Neural progenitor cell (in vitro differentiated cells): ENCODE measurements around the gene TF. TPM values are rescaled to one million over a fixed set of nuclear protein-coding genes. Genes with fewer than 3 reads are reported as not detected.
"Not testable (repeated sequence)": the region's sequence is repeated elsewhere in the genome, so short reads cannot be mapped to it uniquely, and the experiment has no call there.

Source experiments
- DNase-seq: peaks from one replicate; pipeline ENCODE4 v3.0.0-alpha.2; 2016; ENCODE audit warnings: low spot score
- H2AFZ ChIP-seq: fragments of 200-600 bp; sonication (generic); replicated peaks from 2 replicates; pipeline ENCODE4 v1.6.1; 2016; ENCODE audit warnings: antibody characterized with exemption
- H3F3A ChIP-seq: fragments of 200-600 bp; sonication (generic); 2 replicates; pipeline ENCODE4 v1.6.1; 2016; ENCODE audit warnings: antibody characterized with exemption, low read depth
- H3K27ac ChIP-seq: fragments of 200-600 bp; sonication (generic); 2 replicates; pipeline ENCODE4 v1.5.1; 2016; ENCODE audit warnings: mild to moderate bottlenecking
- H3K27me3 ChIP-seq: fragments of 200-600 bp; sonication (generic); 2 replicates; pipeline ENCODE4 v1.6.1; 2016; ENCODE audit warnings: mild to moderate bottlenecking, moderate library complexity
- H3K36me3 ChIP-seq: fragments of 200-600 bp; sonication (generic); 2 replicates; pipeline ENCODE4 v1.5.1; 2016
- H3K4me1 ChIP-seq: fragments of 200-600 bp; sonication (generic); 2 replicates; pipeline ENCODE4 v1.6.1; 2016; ENCODE audit warnings: mixed run types
- H3K4me2 ChIP-seq: fragments of 200-600 bp; sonication (generic); 2 replicates; pipeline ENCODE4 v1.6.1; 2016
- H3K4me3 ChIP-seq: fragments of 200-600 bp; sonication (generic); 2 replicates; pipeline ENCODE4 v1.5.1; 2016
- H3K79me2 ChIP-seq: fragments of 200-600 bp; sonication (generic); 2 replicates; pipeline ENCODE4 v1.6.1; 2016; ENCODE audit warnings: low read depth
- H3K9ac ChIP-seq: fragments of 200-600 bp; sonication (generic); 2 replicates; pipeline ENCODE4 v1.6.1; 2016
- H3K9me3 ChIP-seq: fragments of 200-600 bp; sonication (generic); 2 replicates; pipeline ENCODE4 v1.5.1; 2016; ENCODE audit warnings: low read depth
- H4K20me1 ChIP-seq: fragments of 200-600 bp; sonication (generic); 2 replicates; pipeline ENCODE4 v1.6.1; 2016; ENCODE audit warnings: low read depth
- H3K27ac Mint-ChIP-seq: 3 replicates; pipeline ENCODE4 v1.8.0; 2021; ENCODE audit warnings: mixed read lengths
- H3K27me3 Mint-ChIP-seq: 2 replicates; pipeline ENCODE4 v1.8.0; 2022; ENCODE audit warnings: low read depth, mild to moderate bottlenecking, inconsistent platforms, moderate library complexity, mixed read lengths; ENCODE audit not compliant: insufficient read depth
- H3K36me3 Mint-ChIP-seq: 3 replicates; pipeline ENCODE4 v1.8.0; 2021; ENCODE audit warnings: mixed read lengths
- H3K4me1 Mint-ChIP-seq: 3 replicates; pipeline ENCODE4 v1.8.0; 2021; ENCODE audit warnings: mixed read lengths
- H3K4me3 Mint-ChIP-seq: 3 replicates; pipeline ENCODE4 v1.8.0; 2021; ENCODE audit warnings: mild to moderate bottlenecking, moderate library complexity, mixed read lengths
- H3K9me3 Mint-ChIP-seq: 3 replicates; pipeline ENCODE4 v1.8.0; 2020; ENCODE audit warnings: mixed read lengths
- EZH2 ChIP-seq: fragments of 200-600 bp; sonication (generic); IDR thresholded peaks from 2 replicates; pipeline ENCODE4 v1.6.1; 2017; ENCODE audit warnings: antibody characterized with exemption, mild to moderate bottlenecking, moderate library complexity
- EZH2phosphoT487 ChIP-seq: fragments of 200-600 bp; sonication (generic); IDR thresholded peaks from 2 replicates; pipeline ENCODE4 v1.6.1; 2017; ENCODE audit warnings: antibody characterized with exemption
- total RNA-seq: library from RNA; depleted of rRNA; stranded (reverse); fragments of >200 nt; gene quantifications from 2 replicates; pipeline ENCODE4 v1.2.3, GENCODE V29; 2015; ENCODE audit warnings: low replicate concordance
- TF ChIP-seq, protein P1 (sequence below): fragments of 200-600 bp; sonication (generic); IDR thresholded peaks from 2 replicates; pipeline ENCODE4 v1.5.1; 2017; ENCODE audit warnings: antibody characterized with exemption, mild to moderate bottlenecking

The TF gene
- total RNA-seq, 1 donor from 2014 or later, result 0.77 TPM

DNA sequence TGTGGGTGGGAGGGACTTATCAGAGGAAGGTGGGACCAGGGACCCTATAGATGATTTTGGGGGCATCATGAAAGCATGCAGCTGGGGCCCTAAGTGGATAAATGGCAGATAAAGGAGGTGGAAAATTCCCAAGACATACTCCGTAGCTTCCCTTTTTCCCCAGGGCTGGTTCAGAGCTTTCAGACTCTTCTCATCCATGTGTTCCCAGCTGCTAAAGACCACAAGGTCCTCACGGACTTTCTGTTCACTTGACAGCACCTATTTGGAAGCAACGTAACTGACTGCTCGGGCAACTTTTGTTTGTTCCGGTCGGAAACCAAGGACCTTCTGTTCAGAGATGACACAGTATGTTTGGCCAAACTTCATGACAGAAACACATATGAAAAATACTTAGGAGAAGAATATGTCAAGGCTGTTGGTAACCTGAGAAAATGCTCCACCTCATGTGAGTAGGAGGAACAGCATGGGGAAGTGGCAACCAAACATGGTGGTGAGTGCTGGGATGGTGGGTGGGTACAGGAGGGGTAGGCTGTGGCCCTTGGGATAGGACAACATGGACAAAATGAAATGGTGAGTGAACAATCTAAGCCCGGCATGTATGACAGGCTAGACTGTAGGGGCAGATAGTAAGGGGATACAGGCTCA, 30.7 kb downstream of the TF start:
- no peaks in the 10 kb centered on the region for H3K27me3 ChIP-seq
- no peak for TF ChIP-seq EZH2phosphoT487
- Mint-ChIP-seq H3K4me1 (no peaks in the 10 kb centered on the region), H3K27me3 (peaks cover 3% of the 10 kb centered on the region), H3K27ac (no peak overlapping the region), H3K36me3 (no peaks in the 10 kb centered on the region), H3K9me3 (no peaks in the 10 kb centered on the region), H3K4me3 (no peak overlapping the region)
- no peaks in the 10 kb centered on the region for H3K9me3 ChIP-seq
- no peak overlapping the region for H3K9ac ChIP-seq
- H4K20me1 ChIP-seq, result no peaks in the 10 kb centered on the region
- no peaks in the 10 kb centered on the region for H3F3A ChIP-seq
- no peaks in the 10 kb centered on the region for H3K36me3 ChIP-seq
- DNase-seq, result no peak
- no peak overlapping the region for H2AFZ ChIP-seq
- H3K4me3 ChIP-seq, result no peak overlapping the region
- no peaks in the 10 kb centered on the region for H3K79me2 ChIP-seq
- H3K4me2 ChIP-seq, result no peak overlapping the region
- H3K4me1 ChIP-seq, result no peaks in the 10 kb centered on the region
- no peak overlapping the region for H3K27ac ChIP-seq

DNA sequence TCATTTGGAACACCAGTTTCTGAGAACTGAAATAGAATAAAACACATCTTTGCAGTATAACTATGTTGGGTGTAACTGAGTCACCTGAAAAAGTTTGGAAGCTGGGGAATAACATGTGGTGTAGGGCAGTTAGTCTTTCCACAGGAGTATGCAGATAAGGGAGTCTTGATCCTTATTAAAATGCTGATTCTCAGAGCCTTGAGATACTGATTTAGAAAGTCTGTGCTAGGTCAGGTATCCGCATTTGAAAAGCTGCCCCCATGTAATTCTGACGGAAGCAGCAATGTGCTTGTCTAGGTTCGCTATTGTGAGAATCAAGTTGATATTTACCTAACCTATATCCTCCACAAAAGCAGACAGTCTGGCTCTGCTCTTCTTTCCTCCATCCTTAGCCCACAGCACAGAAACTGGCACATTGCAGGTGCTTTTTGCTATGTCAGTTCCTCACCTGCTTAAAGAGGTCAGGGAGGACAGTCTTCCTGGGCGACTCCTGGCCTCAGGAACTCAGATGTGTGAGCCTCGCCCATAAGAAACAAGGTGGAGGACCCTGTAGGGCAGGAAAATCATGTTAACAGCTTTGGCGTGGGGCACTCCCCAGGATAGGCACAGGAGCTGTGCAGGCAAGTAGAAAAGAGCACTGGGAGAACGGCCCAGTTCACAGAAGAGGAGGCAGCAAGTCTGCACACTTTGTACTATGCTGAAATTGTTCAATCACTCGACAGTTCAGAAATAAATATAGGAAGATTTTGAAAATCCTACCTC, 31.8 kb downstream of the TF start:
- H3K27me3 Mint-ChIP-seq, result peaks cover 3% of the 10 kb centered on the region
- no peaks in the 10 kb centered on the region for H3K4me1 Mint-ChIP-seq
- Histone ChIP-seq H4K20me1 (no peaks in the 10 kb centered on the region), H3K9me3 (no peaks in the 10 kb centered on the region), H3K4me3 (no peak overlapping the region), H3K36me3 (no peaks in the 10 kb centered on the region), H3K4me2 (no peak overlapping the region), H3F3A (no peaks in the 10 kb centered on the region), H2AFZ (no peak overlapping the region), H3K27me3 (no peaks in the 10 kb centered on the region), H3K79me2 (no peaks in the 10 kb centered on the region), H3K9ac (no peak overlapping the region), H3K27ac (no peak overlapping the region), H3K4me1 (no peaks in the 10 kb centered on the region)
- DNase-seq, result no peak
- no peaks in the 10 kb centered on the region for H3K9me3 Mint-ChIP-seq
- no peaks in the 10 kb centered on the region for H3K36me3 Mint-ChIP-seq
- H3K27ac Mint-ChIP-seq, result no peak overlapping the region
- no peak overlapping the region for H3K4me3 Mint-ChIP-seq
- no peak for TF ChIP-seq EZH2phosphoT487
- TF ChIP-seq, protein P1, sequence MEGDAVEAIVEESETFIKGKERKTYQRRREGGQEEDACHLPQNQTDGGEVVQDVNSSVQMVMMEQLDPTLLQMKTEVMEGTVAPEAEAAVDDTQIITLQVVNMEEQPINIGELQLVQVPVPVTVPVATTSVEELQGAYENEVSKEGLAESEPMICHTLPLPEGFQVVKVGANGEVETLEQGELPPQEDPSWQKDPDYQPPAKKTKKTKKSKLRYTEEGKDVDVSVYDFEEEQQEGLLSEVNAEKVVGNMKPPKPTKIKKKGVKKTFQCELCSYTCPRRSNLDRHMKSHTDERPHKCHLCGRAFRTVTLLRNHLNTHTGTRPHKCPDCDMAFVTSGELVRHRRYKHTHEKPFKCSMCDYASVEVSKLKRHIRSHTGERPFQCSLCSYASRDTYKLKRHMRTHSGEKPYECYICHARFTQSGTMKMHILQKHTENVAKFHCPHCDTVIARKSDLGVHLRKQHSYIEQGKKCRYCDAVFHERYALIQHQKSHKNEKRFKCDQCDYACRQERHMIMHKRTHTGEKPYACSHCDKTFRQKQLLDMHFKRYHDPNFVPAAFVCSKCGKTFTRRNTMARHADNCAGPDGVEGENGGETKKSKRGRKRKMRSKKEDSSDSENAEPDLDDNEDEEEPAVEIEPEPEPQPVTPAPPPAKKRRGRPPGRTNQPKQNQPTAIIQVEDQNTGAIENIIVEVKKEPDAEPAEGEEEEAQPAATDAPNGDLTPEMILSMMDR, result no peak

DNA sequence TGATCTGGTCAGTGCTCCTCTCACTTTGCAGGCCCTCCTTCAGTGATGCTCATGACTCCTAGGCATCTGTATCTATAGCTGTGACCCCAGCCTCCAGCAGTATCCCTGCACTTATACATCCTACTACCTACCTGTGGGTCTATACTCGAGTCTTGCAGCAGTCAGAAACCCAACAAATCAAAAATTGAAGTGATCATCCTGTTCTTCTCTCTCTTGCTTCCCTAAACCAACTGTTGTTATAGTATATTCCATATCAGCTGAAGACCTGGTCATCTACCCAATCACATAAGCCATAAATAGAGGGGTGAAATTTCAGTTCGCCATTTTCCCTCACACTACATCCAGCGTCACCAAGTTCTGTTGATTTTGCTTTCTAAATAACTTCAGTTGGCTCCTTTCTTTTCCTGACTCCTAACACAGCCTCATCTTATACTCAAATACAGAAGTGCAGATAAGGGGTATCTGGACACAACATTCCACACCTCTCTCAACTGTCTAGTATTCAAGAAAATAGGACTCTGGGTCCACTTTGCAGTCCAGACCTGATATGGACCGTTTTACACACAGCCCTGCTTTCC, 33.5 kb downstream of the TF start:
- H3K27me3 ChIP-seq, result no peaks in the 10 kb centered on the region
- no peak for DNase-seq
- H4K20me1 ChIP-seq, result no peaks in the 10 kb centered on the region
- no peaks in the 10 kb centered on the region for H3K9me3 ChIP-seq
- TF ChIP-seq EZH2 (no peak), EZH2phosphoT487 (no peak)
- TF ChIP-seq, protein P1, result no peak
- H3K4me2 ChIP-seq, result no peak overlapping the region
- H3K4me1 ChIP-seq, result no peaks in the 10 kb centered on the region
- H3K27ac ChIP-seq, result no peak overlapping the region
- Mint-ChIP-seq H3K4me3 (no peak overlapping the region), H3K9me3 (peaks cover 4% of the 10 kb centered on the region), H3K27me3 (peaks cover 3% of the 10 kb centered on the region), H3K27ac (no peak overlapping the region), H3K36me3 (no peaks in the 10 kb centered on the region), H3K4me1 (no peaks in the 10 kb centered on the region)
- no peaks in the 10 kb centered on the region for H3K79me2 ChIP-seq
- H3K9ac ChIP-seq, result no peak overlapping the region
- no peaks in the 10 kb centered on the region for H3K36me3 ChIP-seq
- H2AFZ ChIP-seq, result no peak overlapping the region
- H3K4me3 ChIP-seq, result no peak overlapping the region
- H3F3A ChIP-seq, result no peaks in the 10 kb centered on the region

DNA sequence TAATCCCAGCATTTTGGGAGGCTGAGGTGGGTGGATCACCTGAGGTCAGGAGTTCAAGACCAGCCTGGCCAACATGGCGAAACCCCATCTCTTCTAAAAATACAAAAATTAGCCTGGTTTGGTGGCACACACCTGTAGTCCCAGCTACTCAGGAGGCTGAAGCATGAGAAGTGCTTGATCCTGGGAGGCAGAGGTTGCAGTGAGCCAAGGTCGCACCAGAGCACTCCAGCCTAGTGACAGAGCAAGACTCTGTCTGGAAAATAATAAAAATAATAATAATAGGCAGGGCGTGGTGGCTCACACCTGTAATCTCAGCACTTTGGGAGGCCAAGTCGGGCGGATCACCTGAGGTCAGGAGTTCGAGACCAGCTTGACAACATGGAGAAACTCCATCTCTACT, 34.6 kb downstream of the TF start:
- not testable (repeated sequence) for H3K27me3 Mint-ChIP-seq, H3K9ac ChIP-seq, H3K4me1 Mint-ChIP-seq, H3K4me3 ChIP-seq, H3K4me3 Mint-ChIP-seq, H4K20me1 ChIP-seq, H3K9me3 ChIP-seq, H3K27ac Mint-ChIP-seq, H3K79me2 ChIP-seq, H3K27ac ChIP-seq, H3F3A ChIP-seq, H3K36me3 Mint-ChIP-seq, H3K4me1 ChIP-seq, H3K36me3 ChIP-seq, DNase-seq, H3K4me2 ChIP-seq, H3K9me3 Mint-ChIP-seq, H3K27me3 ChIP-seq, H2AFZ ChIP-seq
